Measurements from ENCODE around the gene HRC. TPM values are rescaled to one million over a fixed set of nuclear protein-coding genes. Genes with fewer than 3 reads are reported as not detected.
"Not testable (repeated sequence)": the region's sequence is repeated elsewhere in the genome, so short reads cannot be mapped to it uniquely, and the experiment has no call there.

Gene HRC, protein sequence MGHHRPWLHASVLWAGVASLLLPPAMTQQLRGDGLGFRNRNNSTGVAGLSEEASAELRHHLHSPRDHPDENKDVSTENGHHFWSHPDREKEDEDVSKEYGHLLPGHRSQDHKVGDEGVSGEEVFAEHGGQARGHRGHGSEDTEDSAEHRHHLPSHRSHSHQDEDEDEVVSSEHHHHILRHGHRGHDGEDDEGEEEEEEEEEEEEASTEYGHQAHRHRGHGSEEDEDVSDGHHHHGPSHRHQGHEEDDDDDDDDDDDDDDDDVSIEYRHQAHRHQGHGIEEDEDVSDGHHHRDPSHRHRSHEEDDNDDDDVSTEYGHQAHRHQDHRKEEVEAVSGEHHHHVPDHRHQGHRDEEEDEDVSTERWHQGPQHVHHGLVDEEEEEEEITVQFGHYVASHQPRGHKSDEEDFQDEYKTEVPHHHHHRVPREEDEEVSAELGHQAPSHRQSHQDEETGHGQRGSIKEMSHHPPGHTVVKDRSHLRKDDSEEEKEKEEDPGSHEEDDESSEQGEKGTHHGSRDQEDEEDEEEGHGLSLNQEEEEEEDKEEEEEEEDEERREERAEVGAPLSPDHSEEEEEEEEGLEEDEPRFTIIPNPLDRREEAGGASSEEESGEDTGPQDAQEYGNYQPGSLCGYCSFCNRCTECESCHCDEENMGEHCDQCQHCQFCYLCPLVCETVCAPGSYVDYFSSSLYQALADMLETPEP
- not detected in 2 replicates for total RNA-seq (2014; rRNA removed; shearing (Covaris generic); ENCODE audit: low replicate concordance)

DNA sequence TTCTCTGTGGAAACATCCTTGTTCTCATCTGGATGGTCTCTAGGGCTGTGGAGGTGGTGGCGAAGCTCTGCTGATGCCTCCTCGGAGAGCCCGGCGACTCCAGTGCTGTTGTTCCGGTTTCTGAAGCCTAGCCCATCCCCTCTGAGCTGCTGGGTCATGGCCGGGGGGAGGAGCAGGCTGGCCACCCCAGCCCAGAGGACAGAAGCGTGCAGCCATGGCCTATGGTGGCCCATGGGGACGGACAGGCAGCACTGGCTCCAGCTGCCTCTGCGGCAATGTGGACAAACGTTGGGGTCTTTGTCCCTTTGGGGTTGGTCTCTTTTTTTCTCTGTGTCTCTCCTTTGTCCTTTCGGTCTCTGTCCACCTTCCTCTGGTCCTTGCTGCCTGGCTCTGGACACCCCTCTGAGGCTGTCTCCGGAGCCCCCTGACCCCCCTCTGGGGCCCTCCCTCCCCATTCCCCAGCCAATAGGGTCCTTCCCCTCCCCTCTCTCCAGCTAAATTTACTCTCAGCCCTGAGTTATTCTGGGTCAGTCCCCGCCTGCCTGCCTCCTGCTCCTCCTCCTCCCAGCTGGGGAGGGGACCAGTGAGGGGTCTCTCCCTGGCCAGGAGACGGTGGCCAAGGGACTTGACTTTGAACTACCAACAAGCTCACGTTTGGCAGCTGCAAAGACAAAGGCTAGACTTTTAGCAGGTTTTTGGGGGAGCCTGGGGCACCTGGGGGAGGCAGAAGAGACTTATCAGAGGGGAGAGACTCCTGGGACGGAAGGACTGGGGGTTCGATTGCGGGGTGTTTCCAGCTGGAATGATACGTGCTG, at the start of gene HRC:
Gene HRC (minus strand): TSS at position 392 of the 815 bp plus-strand sequence. CDS start 159 bp downstream, at position 233.
- Histone ChIP-seq H3K36me3 (peaks cover 5% of the 10 kb centered on the region), H3K27me3 (no peaks in the 10 kb centered on the region), H3K9me3 (no peaks in the 10 kb centered on the region), H3K4me3 (no peak within 1 kb of the TSS)
- no peak for DNase-seq

DNA sequence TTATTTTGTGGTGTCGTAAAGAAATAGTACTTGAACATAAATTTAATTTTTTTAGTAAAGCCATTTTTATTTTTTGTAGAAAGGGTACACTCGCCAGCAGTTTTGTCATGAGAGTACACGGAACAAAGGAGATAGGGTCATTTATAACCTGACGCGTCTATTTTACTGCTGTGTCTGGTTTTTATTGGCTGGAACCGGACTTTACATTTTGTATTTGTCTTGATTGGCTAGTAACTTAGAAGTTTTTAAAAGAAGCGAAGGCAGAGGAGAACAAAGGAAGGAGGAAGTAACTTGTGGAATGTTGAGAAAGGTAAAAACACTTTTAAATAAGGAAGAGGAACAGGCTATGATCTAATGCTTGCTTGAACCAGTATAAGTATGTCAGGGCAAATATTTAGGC, 45.8 kb upstream of the HRC start:
- Histone ChIP-seq H3K36me3 (peaks cover 37% of the 10 kb centered on the region), H3K4me3 (no peak overlapping the region), H3K9me3 (no peaks in the 10 kb centered on the region), H3K27me3 (no peaks in the 10 kb centered on the region)
- no peak for DNase-seq

DNA sequence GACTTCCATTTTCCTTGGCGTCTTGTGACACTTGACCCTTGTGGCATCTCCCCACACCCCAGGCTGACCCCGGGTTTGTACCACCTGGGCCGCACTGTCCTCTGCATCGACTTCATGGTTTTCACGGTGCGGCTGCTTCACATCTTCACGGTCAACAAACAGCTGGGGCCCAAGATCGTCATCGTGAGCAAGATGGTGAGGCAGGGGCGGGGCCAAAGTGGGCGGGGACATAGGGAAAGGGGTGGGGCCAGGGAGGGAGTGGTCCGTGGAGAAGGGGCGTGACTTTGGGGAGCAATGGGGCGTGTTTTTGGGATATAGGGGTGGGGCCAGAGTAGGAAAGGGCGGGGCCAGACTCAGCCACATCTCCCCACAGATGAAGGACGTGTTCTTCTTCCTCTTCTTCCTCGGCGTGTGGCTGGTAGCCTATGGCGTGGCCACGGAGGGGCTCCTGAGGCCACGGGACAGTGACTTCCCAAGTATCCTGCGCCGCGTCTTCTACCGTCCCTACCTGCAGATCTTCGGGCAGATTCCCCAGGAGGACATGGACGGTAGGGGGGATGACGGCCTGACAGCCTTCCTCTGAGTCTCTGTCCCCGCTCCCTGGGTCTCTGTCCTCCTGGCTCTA, 45.2 kb upstream of the HRC start:
- DNase-seq = no peak
- Histone ChIP-seq H3K4me3 (no peak overlapping the region), H3K36me3 (peaks cover 34% of the 10 kb centered on the region), H3K9me3 (no peaks in the 10 kb centered on the region), H3K27me3 (no peaks in the 10 kb centered on the region)

DNA sequence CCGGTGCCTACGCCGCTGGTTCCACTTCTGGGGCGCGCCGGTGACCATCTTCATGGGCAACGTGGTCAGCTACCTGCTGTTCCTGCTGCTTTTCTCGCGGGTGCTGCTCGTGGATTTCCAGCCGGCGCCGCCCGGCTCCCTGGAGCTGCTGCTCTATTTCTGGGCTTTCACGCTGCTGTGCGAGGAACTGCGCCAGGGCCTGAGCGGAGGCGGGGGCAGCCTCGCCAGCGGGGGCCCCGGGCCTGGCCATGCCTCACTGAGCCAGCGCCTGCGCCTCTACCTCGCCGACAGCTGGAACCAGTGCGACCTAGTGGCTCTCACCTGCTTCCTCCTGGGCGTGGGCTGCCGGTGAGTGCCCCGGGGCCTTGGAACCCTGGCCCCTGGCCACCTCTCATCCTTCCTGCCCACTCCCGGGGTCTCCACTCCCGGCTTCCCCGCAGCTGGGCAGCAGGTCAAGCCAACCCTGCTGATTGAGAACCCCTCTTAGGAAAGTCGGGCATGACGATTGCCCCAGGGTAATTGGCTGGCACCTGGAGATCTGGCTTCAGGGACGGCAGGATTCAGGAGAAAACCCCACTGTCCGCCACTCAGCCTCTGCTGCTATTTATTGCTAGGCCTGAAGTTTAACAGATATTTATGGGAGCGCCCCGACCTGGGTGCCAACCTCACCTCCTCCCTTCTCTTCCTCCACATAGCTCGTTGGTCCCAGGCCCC, 41.5 kb upstream of the HRC start:
- Histone ChIP-seq H3K4me3 (no peak overlapping the region), H3K36me3 (peaks cover 19% of the 10 kb centered on the region), H3K27me3 (no peaks in the 10 kb centered on the region), H3K9me3 (no peaks in the 10 kb centered on the region)
- DNase-seq = no peak

DNA sequence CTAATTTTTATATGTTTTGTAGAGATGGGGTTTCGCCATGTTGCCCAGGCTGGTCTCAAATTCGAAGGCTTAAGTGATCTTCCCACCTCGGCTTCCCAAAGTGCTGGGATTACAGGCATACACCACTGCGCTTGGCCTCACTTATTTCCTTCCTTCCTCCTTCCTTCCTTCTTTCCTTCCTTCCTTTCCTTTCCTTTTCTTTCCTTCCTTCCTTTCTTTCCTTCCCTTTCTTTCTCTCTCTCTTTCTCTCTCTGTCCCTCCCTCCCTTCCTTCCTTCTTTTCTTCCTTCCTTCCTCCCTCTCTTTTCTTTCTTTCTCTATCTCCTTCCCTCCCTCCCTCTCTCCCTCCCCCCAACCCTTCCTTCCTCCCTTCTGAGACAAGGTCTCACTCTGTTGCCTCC, 39.2 kb upstream of the HRC start:
- DNase-seq = no peak
- no peaks in the 10 kb centered on the region for H3K27me3 ChIP-seq
- H3K36me3 ChIP-seq = peaks cover 22% of the 10 kb centered on the region
- H3K9me3 ChIP-seq = peaks cover 2% of the 10 kb centered on the region; the same call in 1 of the 2 replicates
- H3K4me3 ChIP-seq = no peak overlapping the region

DNA sequence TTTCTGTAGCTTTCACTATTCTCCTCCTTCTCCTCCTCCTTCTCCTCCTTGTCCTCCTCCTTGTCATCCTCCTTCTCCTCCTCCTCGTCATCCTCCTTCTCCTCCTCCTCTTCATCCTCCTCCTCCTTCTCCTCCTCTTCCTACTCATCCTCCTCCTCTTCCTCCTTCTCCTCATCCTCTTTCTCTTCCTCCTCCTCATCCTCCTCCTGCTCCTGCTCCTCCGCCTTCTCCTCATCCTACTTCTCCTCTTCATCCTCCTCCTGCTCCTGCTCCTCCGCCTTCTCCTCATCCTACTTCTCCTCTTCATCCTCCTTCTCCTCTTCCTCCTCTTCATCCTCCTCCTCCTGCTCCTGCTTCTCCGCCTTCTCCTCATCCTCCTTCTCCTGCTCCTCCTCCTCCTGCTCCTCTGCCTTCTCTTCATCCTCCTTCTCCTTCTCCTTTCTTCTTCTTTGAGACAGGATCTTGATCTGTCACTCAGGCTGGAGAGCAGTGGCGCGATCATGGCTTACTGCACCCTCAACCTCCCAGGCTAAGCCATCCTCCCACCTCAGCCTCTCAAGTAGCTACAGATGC, 38.7 kb upstream of the HRC start:
- H3K27me3 ChIP-seq = no peaks in the 10 kb centered on the region
- no peak for DNase-seq
- peaks cover 27% of the 10 kb centered on the region for H3K36me3 ChIP-seq
- H3K4me3 ChIP-seq = no peak overlapping the region
- peaks cover 2% of the 10 kb centered on the region; the same call in 1 of the 2 replicates for H3K9me3 ChIP-seq

DNA sequence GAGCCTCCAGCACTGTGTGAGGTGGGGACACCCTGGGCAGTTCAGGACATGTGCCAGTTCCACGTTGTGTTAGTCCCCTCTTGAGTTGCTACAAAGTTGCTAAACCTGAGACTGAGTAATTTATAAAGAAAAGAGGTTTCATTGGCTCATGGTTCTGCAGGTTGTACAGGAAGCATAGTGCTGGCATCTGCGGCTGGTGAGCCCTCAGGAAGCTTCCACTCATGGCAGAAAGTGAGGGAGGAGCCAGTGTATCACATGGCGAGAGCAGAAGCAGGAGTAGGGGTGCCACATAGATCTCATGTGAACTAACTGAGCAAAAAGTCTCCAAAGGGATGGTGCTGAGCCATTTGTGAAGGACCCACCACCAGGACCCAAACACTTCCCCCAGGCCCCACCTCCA, 35.6 kb upstream of the HRC start:
- Histone ChIP-seq H3K27me3 (no peaks in the 10 kb centered on the region), H3K36me3 (peaks cover 32% of the 10 kb centered on the region), H3K4me3 (no peak overlapping the region), H3K9me3 (peaks cover 2% of the 10 kb centered on the region; the same call in 1 of the 2 replicates)
- no peak for DNase-seq

DNA sequence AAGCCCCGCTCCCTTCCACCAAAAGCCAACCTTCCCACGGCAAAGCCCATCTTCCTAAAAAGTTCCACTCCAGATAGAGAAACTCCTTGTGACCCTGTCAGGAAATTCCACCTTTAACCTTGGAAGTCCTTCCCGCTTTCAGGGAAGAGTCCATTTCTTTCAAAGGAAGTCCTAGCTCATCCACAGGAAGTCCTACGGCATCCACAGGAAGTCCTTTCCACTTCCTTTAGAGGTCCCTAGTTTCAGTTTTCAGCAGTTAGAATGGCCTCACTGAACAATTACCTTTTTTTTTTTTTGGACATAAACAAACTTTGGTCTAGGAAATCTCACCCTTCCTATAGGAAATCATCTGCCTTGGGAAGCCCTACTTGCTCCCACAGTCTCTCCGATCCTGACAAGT, 34.1 kb upstream of the HRC start:
- Histone ChIP-seq H3K9me3 (peaks cover 2% of the 10 kb centered on the region; the same call in 1 of the 2 replicates), H3K27me3 (no peaks in the 10 kb centered on the region), H3K36me3 (peaks cover 32% of the 10 kb centered on the region), H3K4me3 (no peak overlapping the region)
- DNase-seq = no peak

DNA sequence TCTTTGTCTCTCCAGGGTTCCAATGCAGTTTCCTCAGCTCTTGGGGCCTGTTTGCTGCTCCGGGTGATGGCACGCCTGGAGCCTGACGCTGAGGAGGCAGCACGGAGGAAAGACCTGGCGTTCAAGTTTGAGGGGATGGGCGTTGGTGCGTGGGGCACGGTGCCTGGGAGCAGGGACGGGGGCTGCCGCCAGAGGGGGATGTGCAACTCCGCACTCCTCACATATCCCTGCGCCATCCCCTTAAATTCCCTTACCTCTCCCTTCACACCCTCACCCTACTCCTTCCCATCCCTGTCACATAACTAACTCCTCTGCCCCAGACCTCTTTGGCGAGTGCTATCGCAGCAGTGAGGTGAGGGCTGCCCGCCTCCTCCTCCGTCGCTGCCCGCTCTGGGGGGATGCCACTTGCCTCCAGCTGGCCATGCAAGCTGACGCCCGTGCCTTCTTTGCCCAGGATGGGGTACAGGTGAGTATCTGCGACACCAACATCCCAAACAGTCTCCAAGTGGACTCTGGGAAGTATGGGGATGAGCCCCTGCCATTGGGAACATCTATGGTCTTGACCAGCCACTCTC, 33.5 kb upstream of the HRC start:
- H3K4me3 ChIP-seq = no peak overlapping the region
- H3K27me3 ChIP-seq = no peaks in the 10 kb centered on the region
- peaks cover 2% of the 10 kb centered on the region; the same call in 1 of the 2 replicates for H3K9me3 ChIP-seq
- peaks cover 32% of the 10 kb centered on the region for H3K36me3 ChIP-seq
- no peak for DNase-seq

DNA sequence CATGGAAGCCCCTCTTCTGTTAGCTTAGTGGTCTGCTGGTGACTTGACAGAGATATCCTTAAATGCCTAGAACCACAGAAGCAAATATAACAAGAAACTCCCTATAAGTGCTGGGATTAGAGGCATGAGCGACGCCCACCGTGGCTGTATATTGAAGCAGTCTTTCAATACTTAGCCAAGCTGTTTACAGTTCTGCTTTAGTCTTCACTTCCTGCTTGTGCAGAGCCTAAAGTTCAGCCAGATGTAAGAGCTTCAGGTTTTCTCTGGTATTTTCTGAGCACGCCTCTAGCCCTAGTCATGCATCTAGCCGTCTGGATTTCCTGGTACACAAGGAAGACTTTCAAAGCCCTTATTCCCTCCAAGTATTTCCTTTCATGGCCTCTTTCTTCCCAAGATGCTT, 30.9 kb upstream of the HRC start:
- Histone ChIP-seq H3K36me3 (peaks cover 42% of the 10 kb centered on the region), H3K4me3 (no peak overlapping the region), H3K27me3 (no peaks in the 10 kb centered on the region), H3K9me3 (peaks cover 6% of the 10 kb centered on the region)
- no peak for DNase-seq

DNA sequence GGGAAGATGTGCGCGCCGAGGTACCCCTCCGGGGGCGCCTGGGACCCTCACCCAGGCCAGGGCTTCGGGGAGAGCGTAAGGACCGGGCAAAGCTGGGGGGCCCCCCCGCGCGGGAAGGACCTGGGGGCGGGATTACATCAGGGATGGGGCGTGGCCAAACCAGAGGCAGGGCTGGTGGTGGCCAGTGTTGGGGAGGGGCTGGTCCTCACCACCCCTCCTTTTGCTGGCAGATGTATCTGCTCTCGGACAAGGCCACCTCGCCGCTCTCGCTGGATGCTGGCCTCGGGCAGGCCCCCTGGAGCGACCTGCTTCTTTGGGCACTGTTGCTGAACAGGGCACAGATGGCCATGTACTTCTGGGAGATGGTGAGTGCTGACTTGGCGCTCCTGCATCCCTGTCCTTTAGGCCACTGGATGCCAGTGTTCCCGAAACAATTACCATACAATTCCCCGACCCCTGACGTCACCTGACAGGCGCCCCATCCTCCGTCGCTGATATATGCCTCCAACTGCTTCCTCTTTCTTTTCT, 27.7 kb upstream of the HRC start:
- Histone ChIP-seq H3K27me3 (no peaks in the 10 kb centered on the region), H3K9me3 (peaks cover 4% of the 10 kb centered on the region; the same call in 1 of the 2 replicates), H3K4me3 (no peak overlapping the region), H3K36me3 (peaks cover 21% of the 10 kb centered on the region)
- no peak for DNase-seq

DNA sequence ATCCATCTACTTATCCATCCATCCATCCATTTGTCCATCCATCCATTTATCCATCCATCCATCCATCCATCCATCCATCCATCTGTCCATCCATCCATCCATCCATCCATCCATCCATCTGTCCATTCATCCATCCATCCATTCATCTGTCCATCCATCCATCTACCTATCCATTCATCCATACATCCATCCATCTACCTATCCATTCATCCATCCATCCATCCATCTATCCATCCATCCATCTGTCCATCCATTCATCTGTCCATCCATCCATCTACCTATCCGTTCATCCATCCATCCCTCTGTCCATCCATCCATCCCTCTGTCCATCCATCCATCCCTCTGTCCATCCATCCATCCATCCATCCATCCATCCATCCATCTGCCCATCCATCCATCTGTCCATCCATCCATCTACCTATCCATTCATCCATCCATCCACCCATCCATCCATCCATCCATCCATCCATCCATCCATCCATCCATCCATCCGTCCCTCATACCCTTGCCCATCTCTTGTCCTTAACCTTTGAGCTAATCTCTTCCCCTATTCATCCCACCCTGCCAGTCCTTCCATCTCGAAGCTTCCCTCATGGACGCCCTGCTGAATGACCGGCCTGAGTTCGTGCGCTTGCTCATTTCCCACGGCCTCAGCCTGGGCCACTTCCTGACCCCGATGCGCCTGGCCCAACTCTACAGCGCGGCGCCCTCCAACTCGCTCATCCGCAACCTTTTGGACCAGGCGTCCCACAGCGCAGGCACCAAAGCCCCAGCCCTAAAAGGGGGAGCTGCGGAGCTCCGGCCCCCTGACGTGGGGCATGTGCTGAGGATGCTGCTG, 27.0 kb upstream of the HRC start:
- not testable (repeated sequence) for DNase-seq

DNA sequence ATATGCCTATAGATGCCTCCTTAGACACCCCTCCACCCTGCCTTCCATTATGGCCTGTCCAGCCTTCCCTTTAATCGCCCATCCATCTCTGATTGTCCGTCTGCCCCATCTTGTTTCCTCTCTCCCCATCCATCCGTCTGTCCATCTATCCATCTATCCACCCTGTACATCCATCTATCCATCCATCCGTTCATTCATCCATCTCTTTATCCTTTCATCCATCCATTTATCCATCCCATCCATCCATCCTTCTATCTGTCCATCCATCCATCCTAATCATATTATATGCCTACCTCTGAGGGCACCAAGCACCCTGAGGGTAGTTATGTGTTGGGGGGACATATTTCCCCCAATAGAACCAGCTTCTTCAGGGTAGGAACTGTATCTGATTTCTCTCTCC, 25.5 kb upstream of the HRC start:
- Histone ChIP-seq H3K27me3 (no peaks in the 10 kb centered on the region), H3K9me3 (peaks cover 4% of the 10 kb centered on the region; the same call in 1 of the 2 replicates), H3K4me3 (no peak overlapping the region), H3K36me3 (peaks cover 21% of the 10 kb centered on the region)
- DNase-seq = no peak

More for the DNA sequence above, 27.0 kb upstream of the HRC start:
- not testable (repeated sequence) for H3K4me3 ChIP-seq, H3K27me3 ChIP-seq, H3K9me3 ChIP-seq
- H3K36me3 ChIP-seq = peaks cover 21% of the 10 kb centered on the region

DNA sequence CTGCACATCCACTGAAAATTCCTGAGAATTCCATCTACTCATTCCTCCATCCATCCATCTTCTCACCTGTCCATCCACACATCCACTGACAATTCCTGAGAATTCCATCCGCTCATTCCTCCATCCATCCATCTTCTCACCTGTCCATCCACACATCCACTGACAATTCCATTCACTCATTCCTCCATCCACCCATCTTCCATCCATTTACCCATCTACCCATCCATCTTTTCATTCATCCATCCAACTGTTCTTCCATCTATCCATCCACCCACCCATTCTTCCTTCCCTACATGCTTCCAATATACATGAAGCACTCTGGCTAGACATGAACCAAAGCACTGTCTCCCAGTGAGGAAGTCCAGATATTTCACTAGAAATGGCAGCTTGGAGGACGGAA, 18.0 kb upstream of the HRC start:
- H3K27me3 ChIP-seq = no peaks in the 10 kb centered on the region
- DNase-seq = no peak

More for the DNA sequence above, 18.0 kb upstream of the HRC start:
- Histone ChIP-seq H3K9me3 (no peaks in the 10 kb centered on the region), H3K36me3 (peaks cover 33% of the 10 kb centered on the region), H3K4me3 (no peak overlapping the region)
